Transverse colon (tissue), 4 donors: ENCODE results near the gene GNB2. TPM values are rescaled to one million over a fixed set of nuclear protein-coding genes. Genes with fewer than 3 reads are reported as not detected.

Experiments
- DNase-seq: peaks from one replicate; pipeline ENCODE4 v3.0.0-alpha.2; 2019
- H3K27ac ChIP-seq, 4 donors: fragments of 200-600 bp; sonication (generic); 2 replicates each; pipeline ENCODE4 v1.5.1; 2016 to 2018; ENCODE audit warnings: inconsistent platforms in 4 of 4
- H3K27me3 ChIP-seq: fragments of 200-600 bp; sonication (generic); 2 replicates; pipeline ENCODE4 v1.5.1; 2017; ENCODE audit warnings: inconsistent platforms
- H3K36me3 ChIP-seq, 4 donors: fragments of 200-600 bp; sonication (generic); 2 replicates each; pipeline ENCODE4 v1.5.1; 2017 to 2019; ENCODE audit warnings: inconsistent platforms in 4 of 4
- H3K4me1 ChIP-seq, 4 donors: fragments of 200-600 bp; sonication (generic); 2 replicates each; pipeline ENCODE4 v1.5.1; 2017 to 2020; ENCODE audit warnings: inconsistent platforms in 4 of 4
- H3K4me3 ChIP-seq, 4 donors: fragments of 200-600 bp; sonication (generic); 1 replicate in 1 of 4; 2 replicates in 3 of 4; pipeline versions ENCODE4 v1.5.1 to v1.6.1; 2017 to 2019; ENCODE audit warnings: inconsistent platforms in 4 of 4
- H3K9me3 ChIP-seq, 2 donors: fragments of 200-600 bp; sonication (generic); 2 replicates each; pipeline ENCODE4 v1.5.1; 2017 to 2019; ENCODE audit warnings: inconsistent platforms in 2 of 2
- EP300 ChIP-seq: sonication (generic); formaldehyde crosslinking; IDR thresholded peaks from one replicate; pipeline ENCODE4 v1.6.1; 2017; ENCODE audit warnings: antibody characterized with exemption, low read depth
- POLR2A ChIP-seq: fragments of 450-650 bp; IDR thresholded peaks from one replicate; pipeline ENCODE4 v1.6.1; 2016; ENCODE audit warnings: antibody characterized with exemption, mild to moderate bottlenecking, moderate library complexity
- POLR2AphosphoS5 ChIP-seq, 3 donors: sonication (generic); formaldehyde crosslinking; IDR thresholded peaks; one replicate each; pipeline ENCODE4 v1.6.1; 2016; ENCODE audit warnings: antibody characterized with exemption in 3 of 3
- WGBS, 2 donors: methylation state at CpG; one replicate each; pipeline ENCODE4 v1.1.5; 2018; ENCODE audit warnings: low coverage in 1 of 2; 5-methylcytosine and 5-hydroxymethylcytosine counted together
- in situ Hi-C, 4 donors: fragments of 200-750 bp; cut with MboI; loops; one replicate each; pipeline versions ENCODE4 v1.15.0 to v1.15.1; 2017; ENCODE audit warnings: low sequenced_read_pairs in 3 of 4, low pct_ligation_motif_present in 1 of 4, low pct_unique_long_range_greater_than_20kb in 1 of 4
- intact Hi-C: fragments of 100-400 bp; cut with DNase I; formaldehyde crosslinking; loops from one replicate; pipeline ENCODE4 v1.15.1; 2023; ENCODE audit warnings: low total_unique reads
- total RNA-seq, 4 donors: library from RNA; depleted of rRNA; stranded (reverse); fragments of >200 nt; gene quantifications; one replicate each; pipeline ENCODE4 v1.1.0, GENCODE V29; 2016
- TF ChIP-seq, protein P1 (sequence below), 5 experiments: fragments of 200-600 bp in 3 of 5; fragments of 450-650 bp in 2 of 5; sonication (generic) in 3 of 5; IDR thresholded peaks; 1 replicate in 2 of 5; 2 replicates in 3 of 5; pipeline ENCODE4 v1.5.1; 2016 to 2017; ENCODE audit warnings: antibody characterized with exemption in 5 of 5, inconsistent platforms in 3 of 5, mild to moderate bottlenecking in 2 of 5, moderate library complexity in 1 of 5

The GNB2 gene
- total RNA-seq, 4 donors from 2014 or later: 192 to 301 (median 246) TPM

DNA sequence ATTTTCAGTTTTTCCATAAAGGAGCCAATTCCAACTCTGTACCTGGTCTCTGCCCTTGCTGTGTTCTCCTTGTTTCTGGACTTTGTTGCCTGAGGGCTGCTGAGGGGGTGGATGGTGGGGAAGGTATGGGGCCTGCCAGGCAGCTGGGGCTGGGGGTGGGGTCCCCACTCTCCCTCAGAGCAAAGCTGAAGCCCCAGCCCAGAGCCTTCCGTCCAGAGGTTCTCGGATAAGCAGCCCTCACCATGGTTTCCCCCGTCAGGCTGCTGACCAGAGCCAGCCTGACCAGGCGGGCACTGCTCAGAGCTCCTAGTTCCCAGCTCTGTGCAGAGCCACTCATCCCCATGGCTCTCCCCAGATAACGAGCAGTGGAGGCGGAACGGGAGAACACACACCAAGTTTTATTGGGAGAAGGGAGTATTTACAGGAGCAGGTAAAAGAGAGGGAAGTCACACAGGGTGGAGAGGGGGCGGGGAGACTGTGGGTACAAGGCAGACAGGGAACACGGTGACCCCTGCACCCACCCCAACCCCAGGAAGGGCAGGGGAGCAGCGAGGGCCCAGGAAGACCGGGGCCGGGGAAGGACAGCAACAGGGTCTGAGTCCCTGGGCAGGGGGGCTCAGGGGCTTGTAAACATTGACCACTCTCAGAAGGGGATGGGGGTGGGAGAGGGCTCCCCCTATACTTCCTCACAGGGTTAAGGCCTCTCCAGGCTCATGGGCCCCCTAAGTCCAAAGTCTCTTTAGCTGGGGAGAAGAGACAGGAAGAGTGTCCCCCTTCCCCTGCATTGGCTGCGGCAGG, 5.8 kb downstream of the GNB2 start:
- Histone ChIP-seq H3K27ac (peak overlapping the region in 3 of 4 donors; percentile 51 to 75 (median 52)), H3K27me3 (no peaks in the 10 kb centered on the region)
- peak; percentile 11 for DNase-seq

DNA sequence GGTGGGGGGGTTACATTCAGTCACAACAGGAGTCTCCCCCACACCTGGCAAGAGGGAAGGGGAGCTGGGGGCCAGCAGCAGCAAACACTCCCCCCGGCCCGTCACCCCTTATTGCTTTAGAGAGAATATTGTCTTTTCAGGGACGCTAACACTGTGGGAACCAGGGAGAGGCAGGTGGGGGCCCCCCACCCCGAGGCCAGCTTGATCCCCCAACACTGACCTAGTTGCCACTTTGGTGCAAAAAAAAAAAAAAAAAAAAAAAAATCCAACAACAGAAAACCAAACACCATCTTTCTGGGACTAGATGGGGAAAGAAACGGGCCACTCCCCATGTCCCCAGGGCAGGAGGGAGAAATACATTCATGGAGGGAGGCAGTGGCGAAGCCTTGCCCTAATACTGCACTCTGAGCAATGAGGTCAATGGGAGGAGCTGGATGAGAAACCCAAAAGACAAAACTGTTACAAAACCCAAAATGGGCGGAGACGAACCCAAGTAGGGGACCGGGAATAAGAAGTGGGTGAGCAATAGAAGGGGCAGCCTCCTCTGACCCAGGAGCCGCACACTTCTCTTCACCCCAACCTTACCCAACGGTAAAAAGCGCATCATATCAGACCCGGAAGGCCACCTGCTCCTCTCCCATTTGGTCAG, 6.5 kb downstream of the GNB2 start:
- WGBS, 2 donors: 58 to 66% methylated on average over 4 to 13 of the region's 13 CpGs
- in situ Hi-C loops: loop anchor here in 3 of 4 donors (10.0 to 25.0 kb wide), 3 partner anchors 93 to 218 kb away; partner anchors contain the start of genes FBXO24 (in 2 of the 3), LRCH4 (in 2 of the 3) and SPACDR (in 2 of the 3)
- H3K9me3 ChIP-seq: no peaks in the 10 kb centered on the region

More for the DNA sequence above, 5.8 kb downstream of the GNB2 start:
- intact Hi-C loops: no loop called here
- WGBS, 2 donors: 69 to 73% methylated on average over 4 to 13 of the region's 13 CpGs
- Histone ChIP-seq H3K4me1 (peaks cover 0 to 14% (median 9%) of the 10 kb centered on the region in 4 donors), H3K36me3 (peaks cover 0 to 45% (median 22%) of the 10 kb centered on the region in 4 donors), H3K9me3 (no peaks in the 10 kb centered on the region), H3K4me3 (no peak overlapping the region)
- in situ Hi-C loops: loop anchor here in 3 of 4 donors (10.0 to 25.0 kb wide), 3 partner anchors 92 to 217 kb away; partner anchors contain the start of genes FBXO24 (in 2 of the 3), LRCH4 (in 2 of the 3) and SPACDR (in 2 of the 3)
- no peak for TF ChIP-seq POLR2AphosphoS5 (IDR thresholded peaks at IDR 0.05)
- no peak for TF ChIP-seq POLR2A
- TF ChIP-seq, protein P1, sequence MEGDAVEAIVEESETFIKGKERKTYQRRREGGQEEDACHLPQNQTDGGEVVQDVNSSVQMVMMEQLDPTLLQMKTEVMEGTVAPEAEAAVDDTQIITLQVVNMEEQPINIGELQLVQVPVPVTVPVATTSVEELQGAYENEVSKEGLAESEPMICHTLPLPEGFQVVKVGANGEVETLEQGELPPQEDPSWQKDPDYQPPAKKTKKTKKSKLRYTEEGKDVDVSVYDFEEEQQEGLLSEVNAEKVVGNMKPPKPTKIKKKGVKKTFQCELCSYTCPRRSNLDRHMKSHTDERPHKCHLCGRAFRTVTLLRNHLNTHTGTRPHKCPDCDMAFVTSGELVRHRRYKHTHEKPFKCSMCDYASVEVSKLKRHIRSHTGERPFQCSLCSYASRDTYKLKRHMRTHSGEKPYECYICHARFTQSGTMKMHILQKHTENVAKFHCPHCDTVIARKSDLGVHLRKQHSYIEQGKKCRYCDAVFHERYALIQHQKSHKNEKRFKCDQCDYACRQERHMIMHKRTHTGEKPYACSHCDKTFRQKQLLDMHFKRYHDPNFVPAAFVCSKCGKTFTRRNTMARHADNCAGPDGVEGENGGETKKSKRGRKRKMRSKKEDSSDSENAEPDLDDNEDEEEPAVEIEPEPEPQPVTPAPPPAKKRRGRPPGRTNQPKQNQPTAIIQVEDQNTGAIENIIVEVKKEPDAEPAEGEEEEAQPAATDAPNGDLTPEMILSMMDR (IDR thresholded peaks at IDR 0.05): no peak
- TF ChIP-seq EP300: no peak

DNA sequence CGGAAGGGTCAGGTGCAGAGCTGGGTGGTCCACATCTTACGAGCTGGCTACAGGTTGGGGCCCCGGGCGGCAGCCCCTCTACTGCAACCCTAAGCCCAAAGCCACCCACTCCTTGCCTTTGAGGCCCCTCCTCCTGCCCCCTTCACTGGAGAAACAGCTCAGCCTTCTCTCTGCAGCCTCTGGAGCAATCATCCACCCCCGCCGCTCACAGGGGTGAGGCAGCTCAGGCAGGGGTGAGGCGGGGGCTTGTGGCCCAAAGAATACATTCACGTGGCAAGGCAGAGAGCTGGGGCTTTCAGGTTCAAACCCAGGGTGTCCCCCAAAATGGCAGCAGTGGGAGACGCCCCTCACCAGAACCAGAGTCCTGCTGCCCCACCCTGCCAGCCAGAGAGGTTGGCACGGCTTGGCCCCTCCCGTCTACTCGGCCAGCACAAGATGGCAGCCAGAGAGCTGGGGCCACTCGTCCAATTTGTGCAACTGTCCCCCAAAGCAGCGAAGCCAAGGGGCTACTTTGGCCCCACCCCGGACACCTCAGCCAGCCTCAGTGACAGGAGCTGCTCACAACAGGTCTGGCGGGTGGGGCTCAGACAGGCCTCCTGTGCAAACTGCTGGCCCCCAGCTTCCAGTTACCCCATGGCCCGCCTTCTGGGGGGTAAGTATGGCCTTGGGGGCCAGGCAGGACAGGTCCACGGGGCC, 7.2 kb downstream of the GNB2 start:
- Histone ChIP-seq H3K9me3 (no peaks in the 10 kb centered on the region), H3K4me1 (peaks cover 0 to 14% (median 6%) of the 10 kb centered on the region in 4 donors), H3K36me3 (peaks cover 0 to 59% (median 28%) of the 10 kb centered on the region in 4 donors), H3K27ac (peak overlapping the region; percentile 21 to 75 (median 46)), H3K4me3 (no peak overlapping the region), H3K27me3 (no peaks in the 10 kb centered on the region)
- WGBS, 2 donors: 88% methylated on average over 17 of the region's 18 CpGs; no CpG with 5 or more reads in 1 of the 2 donors
- DNase-seq: peak; percentile 11
- intact Hi-C loops: no loop called here
- peak in 1 of 3 donors; percentile 35 for TF ChIP-seq POLR2AphosphoS5 (IDR thresholded peaks at IDR 0.05)
- TF ChIP-seq EP300: no peak
- TF ChIP-seq, protein P1 (IDR thresholded peaks at IDR 0.05): no peak
- in situ Hi-C loops: loop anchor here in 3 of 4 donors (25.0 kb wide), 2 partner anchors 93 to 218 kb away; partner anchors contain the start of genes SPACDR (in 2 of the 3), FBXO24 (in 1 of the 3) and LRCH4 (in 1 of the 3)

More for the DNA sequence above, 6.5 kb downstream of the GNB2 start:
- peaks cover 0 to 52% (median 25%) of the 10 kb centered on the region in 4 donors for H3K36me3 ChIP-seq
- H3K27me3 ChIP-seq: no peaks in the 10 kb centered on the region
- H3K4me1 ChIP-seq: peaks cover 0 to 14% (median 9%) of the 10 kb centered on the region in 4 donors
- DNase-seq: peak; percentile 14
- no peak overlapping the region for H3K4me3 ChIP-seq
- intact Hi-C loops: no loop called here
- H3K27ac ChIP-seq: peak overlapping the region; percentile 21 to 75 (median 52)
- peak in 1 of 3 donors; percentile 6 for TF ChIP-seq POLR2AphosphoS5 (IDR thresholded peaks at IDR 0.05)
- TF ChIP-seq POLR2A: no peak

DNA sequence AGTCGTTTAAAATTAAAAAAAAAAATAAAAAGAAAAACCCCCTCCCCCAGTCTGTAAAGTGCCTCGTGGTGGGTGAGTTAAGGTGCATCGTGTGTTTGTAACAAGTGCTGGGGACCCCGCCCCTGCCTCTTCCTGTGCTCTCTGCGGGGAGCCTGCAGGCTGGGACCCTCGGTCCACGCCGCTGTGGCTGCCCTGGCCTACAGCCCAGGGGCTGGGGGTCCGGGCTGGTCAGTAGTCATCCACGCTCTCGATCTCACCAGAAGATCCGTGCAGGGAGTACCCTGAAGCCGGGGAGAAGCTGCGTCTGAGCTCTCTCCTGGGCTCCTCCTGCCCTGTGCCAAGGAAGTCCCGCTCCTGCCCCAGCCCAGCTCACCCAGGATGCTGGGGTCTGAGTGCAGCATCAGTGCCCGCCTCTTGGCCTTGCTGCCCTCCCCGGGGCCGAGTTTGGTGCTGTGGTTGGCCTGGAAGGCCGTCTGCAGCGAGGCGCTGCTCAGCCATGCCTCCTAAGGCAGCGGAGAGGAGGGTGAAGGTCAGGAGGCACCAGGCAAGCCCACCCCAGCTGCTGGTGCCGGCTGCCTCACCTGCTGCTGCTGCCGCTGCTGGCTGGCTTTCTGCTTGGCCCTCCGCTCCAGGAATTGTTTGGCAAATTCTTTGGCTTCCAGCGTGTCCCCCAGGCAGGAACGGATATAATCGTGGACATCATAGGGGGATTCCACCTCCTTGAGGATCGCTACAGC, 8.1 kb downstream of the GNB2 start:
- WGBS, 2 donors: 73 to 79% methylated on average over 12 to 29 of the region's 29 CpGs
- Histone ChIP-seq H3K9me3 (no peaks in the 10 kb centered on the region), H3K36me3 (peaks cover 0 to 67% (median 29%) of the 10 kb centered on the region in 4 donors), H3K4me1 (peaks cover 0 to 7% (median 0%) of the 10 kb centered on the region in 4 donors), H3K27me3 (no peaks in the 10 kb centered on the region), H3K4me3 (no peak overlapping the region), H3K27ac (no peak overlapping the region)
- in situ Hi-C loops (loop anchor here in 3 of 4 donors (25.0 kb wide), 2 partner anchors 94 to 219 kb away; partner anchors contain the start of genes SPACDR (in 2 of the 3), FBXO24 (in 1 of the 3) and LRCH4 (in 1 of the 3)), intact Hi-C loops (no loop called here)
- peak; percentile 6 for DNase-seq
- TF ChIP-seq POLR2AphosphoS5 (IDR thresholded peaks at IDR 0.05) (peak in 1 of 3 donors; percentile 8), POLR2A (no peak)
